BE2C (cell line): Measurements from ENCODE around the gene RAPGEF1.

Experiments
- DNase-seq: peaks from one replicate; pipeline ENCODE4 v3.0.0-alpha.2; 2020
- H3K27me3 ChIP-seq: fragments of 250-450 bp; sonication (Bioruptor Pico); 2 replicates; pipeline ENCODE4 v1.5.1; 2020; ENCODE audit warnings: mild to moderate bottlenecking
- H3K36me3 ChIP-seq: fragments of 250-450 bp; sonication (Bioruptor Pico); 2 replicates; pipeline ENCODE4 v1.5.1; 2020; ENCODE audit warnings: mild to moderate bottlenecking
- H3K4me1 ChIP-seq: fragments of 250-450 bp; sonication (Bioruptor Pico); 2 replicates; pipeline ENCODE4 v1.5.1; 2020
- H3K4me3 ChIP-seq: 2 replicates; pipeline ENCODE4 v1.5.1; 2011; ENCODE audit warnings: low read depth, low read length
- H3K9me3 ChIP-seq: fragments of 250-450 bp; sonication (Bioruptor Pico); 2 replicates; pipeline ENCODE4 v1.5.1; 2020
- TF ChIP-seq, protein P1 (sequence below): IDR thresholded peaks from 2 replicates; pipeline ENCODE4 v1.5.1; 2012; ENCODE audit warnings: mild to moderate bottlenecking, low read depth, low read length

The RAPGEF1 gene

DNA sequence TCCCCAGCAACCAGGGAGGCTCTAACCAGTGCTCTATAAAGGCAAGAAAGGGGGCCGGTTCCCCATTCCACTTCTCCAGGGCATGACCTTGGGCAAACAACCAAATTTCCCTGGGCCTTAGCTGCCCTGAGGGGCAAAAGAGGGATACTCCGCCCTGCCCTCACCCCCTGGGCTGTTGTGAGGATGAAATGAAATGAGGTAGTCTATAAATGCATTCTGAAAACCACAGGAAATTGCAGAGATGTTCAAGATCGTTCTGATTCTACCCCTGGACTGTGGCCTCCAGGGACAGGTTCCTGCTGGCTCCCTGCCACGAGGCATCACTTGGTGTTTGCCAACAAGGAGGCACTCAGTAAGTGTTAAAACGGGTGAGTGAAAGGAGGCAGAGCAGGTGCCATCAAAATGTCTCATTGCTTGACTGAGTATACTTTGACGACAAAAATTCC lies 5.7 kb downstream of the RAPGEF1 start:
- peak; percentile 61 for DNase-seq
- peaks cover 18% of the 10 kb centered on the region for H3K4me1 ChIP-seq
- H3K4me3 ChIP-seq = no peak overlapping the region

DNA sequence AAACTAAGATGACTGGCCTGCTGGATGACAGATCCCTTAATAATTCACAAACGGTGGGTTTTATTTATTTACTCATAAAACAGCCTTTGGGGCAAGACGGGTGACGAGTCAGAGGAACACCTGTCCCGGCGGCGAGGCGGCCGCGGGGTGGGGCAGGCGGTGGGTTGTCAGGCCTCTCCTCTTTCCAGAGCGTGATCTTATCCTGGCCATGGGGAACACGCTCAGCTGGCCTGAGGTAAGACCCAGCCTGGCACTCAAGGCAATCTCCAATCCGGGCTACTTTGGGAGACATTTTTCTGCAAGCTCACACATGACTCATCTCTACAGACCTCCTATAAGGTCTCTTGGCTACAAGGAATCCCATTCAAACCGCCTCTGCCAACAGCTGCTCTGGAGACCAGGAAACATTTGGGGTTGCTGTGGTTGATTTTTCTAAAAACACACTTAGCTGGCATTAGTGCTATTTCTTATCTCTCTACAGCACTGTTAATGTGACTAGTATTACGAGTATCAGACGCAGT lies 6.3 kb downstream of the RAPGEF1 start:
- H3K9me3 ChIP-seq = no peaks in the 10 kb centered on the region
- TF ChIP-seq, protein P1, sequence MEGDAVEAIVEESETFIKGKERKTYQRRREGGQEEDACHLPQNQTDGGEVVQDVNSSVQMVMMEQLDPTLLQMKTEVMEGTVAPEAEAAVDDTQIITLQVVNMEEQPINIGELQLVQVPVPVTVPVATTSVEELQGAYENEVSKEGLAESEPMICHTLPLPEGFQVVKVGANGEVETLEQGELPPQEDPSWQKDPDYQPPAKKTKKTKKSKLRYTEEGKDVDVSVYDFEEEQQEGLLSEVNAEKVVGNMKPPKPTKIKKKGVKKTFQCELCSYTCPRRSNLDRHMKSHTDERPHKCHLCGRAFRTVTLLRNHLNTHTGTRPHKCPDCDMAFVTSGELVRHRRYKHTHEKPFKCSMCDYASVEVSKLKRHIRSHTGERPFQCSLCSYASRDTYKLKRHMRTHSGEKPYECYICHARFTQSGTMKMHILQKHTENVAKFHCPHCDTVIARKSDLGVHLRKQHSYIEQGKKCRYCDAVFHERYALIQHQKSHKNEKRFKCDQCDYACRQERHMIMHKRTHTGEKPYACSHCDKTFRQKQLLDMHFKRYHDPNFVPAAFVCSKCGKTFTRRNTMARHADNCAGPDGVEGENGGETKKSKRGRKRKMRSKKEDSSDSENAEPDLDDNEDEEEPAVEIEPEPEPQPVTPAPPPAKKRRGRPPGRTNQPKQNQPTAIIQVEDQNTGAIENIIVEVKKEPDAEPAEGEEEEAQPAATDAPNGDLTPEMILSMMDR = no peak
- peaks cover 23% of the 10 kb centered on the region for H3K4me1 ChIP-seq
- no peaks in the 10 kb centered on the region for H3K27me3 ChIP-seq
- H3K36me3 ChIP-seq = no peaks in the 10 kb centered on the region
- no peak overlapping the region for H3K4me3 ChIP-seq
- peak; percentile 78 for DNase-seq

More for the DNA sequence above, 5.7 kb downstream of the RAPGEF1 start:
- TF ChIP-seq, protein P1 = no peak
- H3K27me3 ChIP-seq = no peaks in the 10 kb centered on the region
- no peaks in the 10 kb centered on the region; the same call in 1 of the 2 replicates for H3K9me3 ChIP-seq
- no peaks in the 10 kb centered on the region for H3K36me3 ChIP-seq

DNA sequence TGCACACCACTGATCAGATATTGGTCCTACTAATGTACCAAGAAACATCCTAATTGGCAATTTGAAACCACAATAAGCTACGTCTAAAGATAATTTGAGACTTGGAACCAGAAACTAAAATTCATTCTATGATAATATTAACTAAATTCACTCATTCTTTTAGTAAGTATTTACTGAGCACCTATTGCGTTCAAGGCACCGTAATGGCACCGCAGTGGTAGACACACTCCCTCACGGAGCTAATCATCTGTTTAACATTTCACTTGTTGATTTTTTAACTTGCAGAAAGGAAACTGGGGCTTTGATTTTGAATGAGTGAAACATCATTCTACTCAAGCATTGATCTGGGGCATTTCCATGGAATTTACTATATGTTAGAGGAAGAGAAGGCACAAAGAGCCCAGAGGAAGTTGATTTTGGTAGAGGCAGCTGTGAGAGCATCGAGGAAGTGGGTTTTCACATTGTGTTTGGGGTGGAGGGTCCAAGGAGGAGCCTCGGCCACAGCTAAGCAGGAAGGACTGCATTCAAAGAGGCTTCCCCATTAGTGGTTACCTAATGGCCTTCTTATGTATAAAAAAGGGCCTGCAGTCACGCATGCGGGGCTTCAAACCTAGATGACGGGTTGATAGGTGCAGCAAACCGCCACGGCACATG lies 7.1 kb downstream of the RAPGEF1 start:
- Histone ChIP-seq H3K27me3 (no peaks in the 10 kb centered on the region), H3K4me3 (no peak overlapping the region), H3K9me3 (no peaks in the 10 kb centered on the region), H3K4me1 (peaks cover 31% of the 10 kb centered on the region), H3K36me3 (no peaks in the 10 kb centered on the region)
- TF ChIP-seq, protein P1 = no peak
- DNase-seq = no peak

GRCh38 chr9:131732061-131732526 lies 7.8 kb downstream of the RAPGEF1 start:
- TF ChIP-seq, protein P1 = no peak

GRCh38 chr9:131731644-131732043 lies 8.2 kb downstream of the RAPGEF1 start:
- no peak for DNase-seq
- Histone ChIP-seq H3K4me3 (no peak overlapping the region), H3K4me1 (peaks cover 37% of the 10 kb centered on the region), H3K9me3 (no peaks in the 10 kb centered on the region), H3K27me3 (no peaks in the 10 kb centered on the region), H3K36me3 (no peaks in the 10 kb centered on the region)
- TF ChIP-seq, protein P1 = no peak

More at GRCh38 chr9:131732061-131732526, 7.8 kb downstream of the RAPGEF1 start:
- Histone ChIP-seq H3K4me3 (no peak overlapping the region), H3K27me3 (no peaks in the 10 kb centered on the region), H3K36me3 (no peaks in the 10 kb centered on the region), H3K4me1 (peaks cover 37% of the 10 kb centered on the region), H3K9me3 (no peaks in the 10 kb centered on the region)
- DNase-seq = no peak

DNA sequence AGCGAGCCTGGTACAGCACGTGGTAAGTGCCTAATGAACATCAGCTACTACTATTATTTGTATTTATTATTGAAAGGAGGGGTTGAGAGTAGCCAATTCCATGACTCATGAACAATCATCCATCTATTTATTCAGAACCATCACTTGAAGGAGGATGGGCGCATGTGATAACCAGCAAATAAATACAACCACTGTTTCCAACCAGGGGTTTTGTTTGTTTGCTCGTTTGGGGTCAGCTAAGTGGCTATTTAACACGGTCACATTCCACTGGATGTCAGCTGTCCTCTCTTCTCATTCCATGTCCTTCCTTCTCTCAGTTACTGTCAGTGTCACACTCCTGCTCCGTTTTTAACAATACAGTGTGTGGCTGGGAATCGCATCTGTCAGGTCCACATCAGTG lies 8.6 kb downstream of the RAPGEF1 start:
- DNase-seq = no peak
- Histone ChIP-seq H3K4me3 (no peak overlapping the region), H3K4me1 (peaks cover 37% of the 10 kb centered on the region)

More for the DNA sequence above, 8.6 kb downstream of the RAPGEF1 start:
- Histone ChIP-seq H3K9me3 (no peaks in the 10 kb centered on the region), H3K27me3 (no peaks in the 10 kb centered on the region), H3K36me3 (no peaks in the 10 kb centered on the region)
- TF ChIP-seq, protein P1 = no peak
